Fibroblast of peridontal ligament (primary cell): Measurements from ENCODE around the gene RGS1.

Source experiments
- DNase-seq: peaks from one replicate; pipeline ENCODE4 v3.0.0-alpha.2; 2010; ENCODE audit errors: extremely low read depth

RGS1 gene

DNA sequence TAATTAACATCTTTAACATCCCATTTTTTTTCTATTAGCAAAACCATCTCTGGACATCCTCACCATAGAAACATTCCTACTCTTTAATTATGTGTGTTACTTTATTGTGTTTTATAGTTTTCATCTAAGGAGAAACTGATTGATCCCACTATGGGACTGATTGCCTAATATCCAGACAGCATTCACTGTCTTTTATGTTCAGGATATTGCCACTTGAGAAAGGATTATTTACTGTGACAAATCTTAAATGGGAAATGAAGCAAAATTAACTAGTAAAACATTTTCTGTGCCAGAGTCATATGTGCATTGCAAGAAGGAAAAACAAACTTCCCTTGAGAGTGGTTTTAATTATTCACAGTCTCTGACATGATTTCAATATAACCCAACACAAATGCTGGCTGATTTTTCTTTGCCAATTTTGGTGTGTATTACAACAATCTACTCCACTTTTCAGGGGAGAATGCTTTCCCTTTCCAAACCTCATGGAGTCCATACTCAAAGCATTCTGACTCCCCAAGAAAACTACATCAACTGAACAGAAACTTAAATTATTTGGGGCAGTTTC, 44.6 kb downstream of the RGS1 start:
- peak; percentile 33 for DNase-seq

- no peak for DNase-seq
Measured at GRCh38 chr1:192626366-192627179, 51.0 kb downstream of the RGS1 start.

GRCh38 chr1:192627901-192628300, 52.3 kb downstream of the RGS1 start:
- DNase-seq = no peak

DNA sequence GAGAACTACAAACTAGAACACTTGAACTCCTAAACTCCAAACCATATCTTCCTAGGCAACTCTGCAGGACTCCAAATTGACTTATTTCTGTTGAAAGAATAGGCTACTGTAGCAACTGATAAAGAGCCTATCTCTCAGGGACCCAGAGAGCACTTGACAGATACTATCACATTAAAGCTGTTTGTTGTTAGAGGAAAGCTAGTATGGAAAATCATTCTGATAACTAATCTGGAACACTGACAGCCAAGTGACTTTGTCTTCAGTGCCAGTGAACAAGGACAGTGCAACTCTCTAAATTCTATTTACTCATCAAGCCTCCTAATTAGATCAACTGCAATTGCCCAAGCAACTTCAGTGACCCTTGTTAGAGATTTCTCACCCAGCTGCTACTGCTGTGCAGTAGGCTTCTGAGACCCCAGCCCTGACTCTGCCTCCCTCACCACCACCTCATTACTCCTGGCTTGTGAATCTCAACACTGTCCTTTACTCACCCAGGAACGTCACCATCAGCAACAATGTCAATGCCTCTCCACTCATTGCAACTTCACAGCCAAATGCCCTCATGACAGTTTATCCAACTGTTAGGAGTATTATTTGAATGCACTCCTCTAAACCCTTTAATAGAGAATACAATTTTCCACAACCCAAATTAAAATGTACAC, 53.0 kb downstream of the RGS1 start:
- DNase-seq = no peak

DNA sequence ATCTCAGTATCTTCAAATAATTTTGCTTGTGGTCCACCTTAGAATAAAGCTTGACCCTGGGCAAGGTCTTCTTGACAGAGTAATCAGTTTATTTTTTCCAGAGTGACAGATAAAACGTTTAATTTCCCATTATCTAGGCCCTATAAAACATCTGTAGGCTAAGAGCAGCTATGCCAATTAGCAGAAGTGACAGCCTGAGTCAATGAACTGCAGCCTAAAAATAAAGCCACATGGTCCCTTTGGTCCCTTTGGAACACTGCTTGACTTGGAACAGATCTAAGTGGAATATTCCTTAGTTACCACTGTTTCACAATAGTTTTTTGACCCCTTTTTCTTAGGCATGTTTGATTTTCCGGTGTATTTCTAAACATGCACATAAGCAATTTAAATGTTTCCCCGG, 54.0 kb downstream of the RGS1 start:
- no peak for DNase-seq
